ENCODE data around the gene PHF21B.

PHF21B gene

GRCh38 chr22:44889255-44889878 lies 120.4 kb downstream of the PHF21B start:
- no peak for DNase-seq

- DNase-seq, result no peak
These were observed 121.1 kb downstream of the PHF21B start for GRCh38 chr22:44888491-44889254.

GRCh38 chr22:44887941-44888366 lies 121.9 kb downstream of the PHF21B start:
- DNase-seq, result no peak

- no peak for DNase-seq
These were observed 123.9 kb downstream of the PHF21B start for GRCh38 chr22:44885806-44886360.

- no peak for DNase-seq
These were observed 124.6 kb downstream of the PHF21B start for GRCh38 chr22:44884968-44885805.

GRCh38 chr22:44884562-44884961 lies 125.2 kb downstream of the PHF21B start:
- DNase-seq, result no peak

- DNase-seq, result no peak
These were observed 126.8 kb downstream of the PHF21B start for GRCh38 chr22:44883011-44883421.

- no peak for DNase-seq
These were observed 127.4 kb downstream of the PHF21B start for GRCh38 chr22:44882226-44882905.

- no peak for DNase-seq
These were observed 128.2 kb downstream of the PHF21B start for GRCh38 chr22:44881624-44882023.

GRCh38 chr22:44880610-44881290 lies 129.1 kb downstream of the PHF21B start:
- no peak for DNase-seq

- no peak for DNase-seq
These were observed 130.5 kb downstream of the PHF21B start for GRCh38 chr22:44879301-44879680.

GRCh38 chr22:44878483-44879300 lies 131.1 kb downstream of the PHF21B start:
- DNase-seq, result no peak

GRCh38 chr22:44876921-44877320 lies 132.9 kb downstream of the PHF21B start:
- no peak for DNase-seq

- DNase-seq, result no peak
These were observed 138.0 kb downstream of the PHF21B start for GRCh38 chr22:44871782-44872181.

GRCh38 chr22:44870021-44870420 lies 139.8 kb downstream of the PHF21B start:
- no peak for DNase-seq

- no peak for DNase-seq
These were observed 140.6 kb downstream of the PHF21B start for GRCh38 chr22:44869196-44869595.

GRCh38 chr22:44865193-44866057 lies 144.4 kb downstream of the PHF21B start:
- no peak for DNase-seq

- DNase-seq, result no peak
These were observed 146.6 kb downstream of the PHF21B start for GRCh38 chr22:44862981-44863860.

- DNase-seq, result no peak
These were observed 147.5 kb downstream of the PHF21B start for GRCh38 chr22:44862281-44862680.

Data from activated CD8-positive, alpha-beta memory T cell treated with anti-CD3 and anti-CD28 coated beads for 24 hours (primary cell).